ENCODE measurements around the gene NIPSNAP3A.

- no peak for TF ChIP-seq CTCF (IDR thresholded peaks at IDR 0.05; ENCODE audit: low read depth, low read length, poor library complexity, severe bottlenecking)
- TF ChIP-seq EZH2phosphoT487 (IDR thresholded peaks at IDR 0.05; ENCODE audit: borderline replicate concordance, low read length) = no peak
These were observed 60.6 kb downstream of the NIPSNAP3A start for GRCh38 chr9:104808035-104808614.
